Peyer's patch (tissue), 4 donors: ENCODE data around the gene ZNF425. TPM values are rescaled to one million over a fixed set of nuclear protein-coding genes. Genes with fewer than 3 reads are reported as not detected.

Experiments used
- DNase-seq, 3 donors: peaks; one replicate each; pipeline ENCODE4 v3.0.0-alpha.2; 2017 to 2019
- H3K27ac ChIP-seq, 4 donors: fragments of 200-600 bp; sonication (generic); one replicate each; pipeline ENCODE4 v1.5.1; 2016 to 2019
- H3K27me3 ChIP-seq, 2 donors: fragments of 200-600 bp; sonication (generic); one replicate each; pipeline ENCODE4 v1.5.1; 2019
- H3K36me3 ChIP-seq, 3 donors: fragments of 200-600 bp; sonication (generic); one replicate each; pipeline ENCODE4 v1.5.1; 2016 to 2019
- H3K4me1 ChIP-seq, 4 donors: fragments of 200-600 bp; sonication (generic); one replicate each; pipeline ENCODE4 v1.5.1; 2016 to 2019
- H3K4me3 ChIP-seq, 4 donors: fragments of 200-600 bp; sonication (generic); 1 replicate in 3 of 4; 2 replicates in 1 of 4; pipeline ENCODE4 v1.5.1; 2016 to 2019; ENCODE audit warnings: mild to moderate bottlenecking in 1 of 4
- H3K9me3 ChIP-seq, 4 donors: fragments of 200-600 bp; sonication (generic); one replicate each; pipeline ENCODE4 v1.5.1; 2016 to 2019; ENCODE audit warnings: mild to moderate bottlenecking in 1 of 4
- CTCF ChIP-seq, 6 experiments: fragments of 450-650 bp in 4 of 6; fragments of 200-600 bp in 2 of 6; sonication (generic) in 1 of 6; IDR thresholded peaks; one replicate each; pipeline ENCODE4 v1.5.1; 2017 to 2019; ENCODE audit warnings: antibody characterized with exemption in 6 of 6, mild to moderate bottlenecking in 3 of 6, moderate library complexity in 1 of 6
- POLR2A ChIP-seq, 2 donors: fragments of 450-650 bp; IDR thresholded peaks; one replicate each; pipeline ENCODE4 v1.5.1; 2017; ENCODE audit warnings: antibody characterized with exemption in 2 of 2, mild to moderate bottlenecking in 2 of 2, moderate library complexity in 2 of 2
- total RNA-seq, 4 donors: library from RNA; depleted of rRNA; stranded (reverse); fragments of >200 nt; gene quantifications; one replicate each; pipeline ENCODE4 v1.1.0, GENCODE V29; 2016

The ZNF425 gene
- 1 to 10 TPM in 3 of 4 donors, under 1 TPM in 1; 0.88 to 2.5 (median 2.0) TPM for total RNA-seq

GRCh38 chr7:149125863-149126661, at the start of gene ZNF425:
TSS of gene ZNF425 (minus strand) at chr7:149126324. CDS start at chr7:149126213, 111 bp downstream.
- Histone ChIP-seq H3K36me3 (peaks cover 0 to 12% (median 0%) of the 10 kb centered on the region in 3 donors), H3K9me3 (peaks cover 0 to 5% (median 0%) of the 10 kb centered on the region in 4 donors)
- DNase-seq = peak; percentile 85 to 97 (median 95)

GRCh38 chr7:149175150-149175549, 49.0 kb upstream of the ZNF425 start:
- Histone ChIP-seq H3K27me3 (no peaks in the 10 kb centered on the region), H3K9me3 (no peaks in the 10 kb centered on the region), H3K4me1 (no peaks in the 10 kb centered on the region), H3K36me3 (peaks cover 0 to 77% (median 0%) of the 10 kb centered on the region in 3 donors), H3K4me3 (no peak overlapping the region), H3K27ac (no peak overlapping the region)
- no peak for DNase-seq
- TF ChIP-seq POLR2A (IDR thresholded peaks at IDR 0.05) = no peak
- no peak for TF ChIP-seq CTCF (IDR thresholded peaks at IDR 0.05)

More at GRCh38 chr7:149125863-149126661, at the start of gene ZNF425:
- Histone ChIP-seq H3K4me3 (peak within 1 kb of the TSS; percentile 75 to 91 (median 86)), H3K4me1 (peaks cover 0 to 11% (median 3%) of the 10 kb centered on the region in 4 donors), H3K27ac (peak within 1 kb of the TSS; percentile 84 to 91 (median 87)), H3K27me3 (no peaks in the 10 kb centered on the region)
- TF ChIP-seq CTCF (IDR thresholded peaks at IDR 0.05) (peak; percentile 99), POLR2A (IDR thresholded peaks at IDR 0.05) (peak; percentile 93)

DNA sequence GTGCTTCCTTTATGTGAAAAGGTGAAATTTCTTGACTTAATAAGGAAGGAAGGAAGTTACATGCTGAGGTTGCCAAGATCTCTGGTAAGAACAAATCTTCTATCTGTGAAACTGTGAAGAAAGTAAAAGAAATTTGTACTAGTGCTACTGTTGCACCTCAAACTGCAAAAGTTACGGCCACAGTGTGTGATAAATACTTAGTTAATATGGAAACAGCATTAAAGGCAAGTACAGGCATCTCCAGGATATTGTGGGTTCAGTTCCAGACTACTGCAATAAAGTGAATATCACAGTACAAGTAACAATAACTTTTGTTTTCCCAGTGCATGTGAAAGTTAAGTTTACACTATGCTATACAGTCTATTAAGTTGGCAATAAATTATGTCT, 46.4 kb upstream of the ZNF425 start:
- H3K27ac ChIP-seq = no peak overlapping the region
- H3K4me3 ChIP-seq = no peak overlapping the region
- no peaks in the 10 kb centered on the region for H3K27me3 ChIP-seq
- H3K9me3 ChIP-seq = no peaks in the 10 kb centered on the region
- H3K36me3 ChIP-seq = peaks cover 0 to 77% (median 3%) of the 10 kb centered on the region in 3 donors
- no peak for TF ChIP-seq CTCF (IDR thresholded peaks at IDR 0.05)
- no peak for TF ChIP-seq POLR2A (IDR thresholded peaks at IDR 0.05)
- H3K4me1 ChIP-seq = no peaks in the 10 kb centered on the region
- no peak for DNase-seq

DNA sequence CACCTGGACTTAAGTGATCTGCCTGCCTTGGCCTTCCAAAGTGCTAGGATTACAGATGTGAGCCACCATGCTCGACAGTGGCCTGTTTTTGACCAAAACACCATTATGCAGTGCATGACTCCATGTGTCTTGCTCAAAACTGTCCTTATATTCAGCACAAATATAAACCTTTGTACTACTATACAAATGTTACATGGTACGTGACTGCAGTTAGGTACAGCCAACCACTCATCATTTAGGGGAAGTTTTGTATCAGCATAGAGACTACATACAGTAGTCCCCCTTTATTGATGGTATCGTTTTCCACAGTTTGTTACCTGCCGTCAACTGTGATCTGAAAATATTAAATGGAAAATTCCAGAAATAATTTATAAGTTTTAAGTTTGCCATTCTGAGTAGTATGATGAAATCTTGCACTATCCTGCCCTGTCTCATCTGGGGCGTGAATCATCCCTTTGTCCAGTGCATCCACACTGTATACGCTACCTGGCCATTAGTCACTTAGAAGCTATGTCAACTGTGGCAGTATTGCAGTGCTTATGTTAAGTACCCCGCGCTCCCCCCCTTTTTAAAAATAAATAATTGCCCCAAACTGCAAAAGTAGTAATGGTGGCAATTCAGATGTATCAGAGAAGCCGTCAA, 45.9 kb upstream of the ZNF425 start:
- TF ChIP-seq POLR2A (IDR thresholded peaks at IDR 0.05) = no peak
- no peak for TF ChIP-seq CTCF (IDR thresholded peaks at IDR 0.05)
- Histone ChIP-seq H3K27ac (no peak overlapping the region), H3K36me3 (peaks cover 0 to 76% (median 3%) of the 10 kb centered on the region in 3 donors), H3K9me3 (no peaks in the 10 kb centered on the region), H3K4me1 (no peaks in the 10 kb centered on the region), H3K27me3 (no peaks in the 10 kb centered on the region), H3K4me3 (no peak overlapping the region)
- no peak for DNase-seq

GRCh38 chr7:149166630-149167352, 40.7 kb upstream of the ZNF425 start:
- Histone ChIP-seq H3K27ac (no peak overlapping the region), H3K4me1 (no peaks in the 10 kb centered on the region), H3K36me3 (peaks cover 0 to 66% (median 3%) of the 10 kb centered on the region in 3 donors), H3K4me3 (no peak overlapping the region), H3K27me3 (no peaks in the 10 kb centered on the region), H3K9me3 (no peaks in the 10 kb centered on the region)
- TF ChIP-seq CTCF (IDR thresholded peaks at IDR 0.05) (no peak), POLR2A (IDR thresholded peaks at IDR 0.05) (no peak)
- no peak for DNase-seq
